ENCODE results near the gene SHB.

SHB gene

GRCh38 chr9:38088006-38088925, 19.2 kb upstream of the SHB start:
- no peak for DNase-seq

- DNase-seq: no peak
These were observed 17.5 kb upstream of the SHB start for GRCh38 chr9:38086496-38086895.

- no peak for DNase-seq
These were observed 16.3 kb upstream of the SHB start for GRCh38 chr9:38085308-38085707.

- DNase-seq: no peak
These were observed 15.5 kb upstream of the SHB start for GRCh38 chr9:38084556-38084880.

GRCh38 chr9:38083858-38084555, 15.0 kb upstream of the SHB start:
- no peak for DNase-seq

- DNase-seq: no peak
These were observed 13.6 kb upstream of the SHB start for GRCh38 chr9:38082446-38083287.

- no peak for DNase-seq
These were observed 12.5 kb upstream of the SHB start for GRCh38 chr9:38081356-38082108.

GRCh38 chr9:38079461-38080031, 10.5 kb upstream of the SHB start:
- no peak for DNase-seq

GRCh38 chr9:38075272-38075671, 6.2 kb upstream of the SHB start:
- DNase-seq: no peak

GRCh38 chr9:38074441-38074961, 5.5 kb upstream of the SHB start:
- no peak for DNase-seq

GRCh38 chr9:38073882-38074281, 4.9 kb upstream of the SHB start:
- DNase-seq: no peak

- DNase-seq: no peak
These were observed 2.6 kb upstream of the SHB start for GRCh38 chr9:38071470-38072134.

GRCh38 chr9:38067859-38068681, 957 bp downstream of the SHB start:
- DNase-seq: no peak

- DNase-seq: no peak
These were observed 1.8 kb downstream of the SHB start for GRCh38 chr9:38066914-38067858.

GRCh38 chr9:38066197-38066913, 2.7 kb downstream of the SHB start:
- DNase-seq: no peak

GRCh38 chr9:38065369-38066075, 3.5 kb downstream of the SHB start:
- no peak for DNase-seq

GRCh38 chr9:38064842-38065368, 4.1 kb downstream of the SHB start:
- no peak for DNase-seq

- no peak for DNase-seq
These were observed 5.7 kb downstream of the SHB start for GRCh38 chr9:38063363-38063707.

Data from NCI-H1048 (cell line).